Heart right ventricle (tissue), 16 donors: ENCODE measurements around the gene TMEM253. TPM values are rescaled to one million over a fixed set of nuclear protein-coding genes. Genes with fewer than 3 reads are reported as not detected.

Experiments
- ATAC-seq, 8 donors: fragments of 200-7000 bp; cut with Tn5 transposase; one replicate each; pipeline ENCODE4 v1.9.1; 2020; ENCODE audit warnings: mild to moderate bottlenecking in 8 of 8, moderate library complexity in 8 of 8, moderate number of reproducible peaks in 1 of 8
- DNase-seq, 2 donors: peaks; one replicate each; pipeline ENCODE4 v3.0.0-alpha.2; 2020
- H3K27ac ChIP-seq, 10 donors: fragments of 200-600 bp; sonication (generic) in 2 of 10; one replicate each; pipeline versions ENCODE4 v1.5.0 to v1.8.0; 2020 to 2022; ENCODE audit warnings: mild to moderate bottlenecking in 3 of 10
- H3K27me3 ChIP-seq, 7 donors: fragments of 200-600 bp; one replicate each; pipeline ENCODE4 v1.8.0; 2021 to 2022; ENCODE audit warnings: mild to moderate bottlenecking in 2 of 7
- H3K36me3 ChIP-seq, 9 donors: fragments of 200-600 bp; sonication (generic) in 1 of 9; one replicate each; pipeline versions ENCODE4 v1.5.0 to v1.8.0; 2020 to 2022; ENCODE audit warnings: mild to moderate bottlenecking in 2 of 9
- H3K4me1 ChIP-seq, 9 donors: fragments of 200-600 bp; sonication (generic) in 1 of 9; one replicate each; pipeline versions ENCODE4 v1.5.0 to v1.8.0; 2020 to 2022; ENCODE audit warnings: mild to moderate bottlenecking in 4 of 9
- H3K4me3 ChIP-seq, 10 donors: fragments of 200-600 bp; sonication (generic) in 2 of 10; one replicate each; pipeline versions ENCODE4 v1.5.0 to v1.8.0; 2020 to 2022; ENCODE audit warnings: mild to moderate bottlenecking in 7 of 10, moderate library complexity in 2 of 10
- H3K9me3 ChIP-seq, 11 donors: fragments of 200-600 bp in 10 of 11; sonication (generic) in 2 of 11; one replicate each; pipeline versions ENCODE4 v1.5.0 to v1.8.0; 2013 to 2022; ENCODE audit warnings: mild to moderate bottlenecking in 2 of 11, control low read depth in 1 of 11, moderate library complexity in 1 of 11
- WGBS, 2 donors: extraction: QIAGEN DNeasy Blood & Tissue Kit; methylation state at CpG; one replicate each; pipeline ENCODE4 v1.1.7; 2013; ENCODE audit warnings: inconsistent platforms in 1 of 2; 5-methylcytosine and 5-hydroxymethylcytosine counted together
- intact Hi-C, 10 donors: fragments of 100-400 bp; cut with DNase I; formaldehyde crosslinking; loops; one replicate each; pipeline versions ENCODE4 v1.11.1 to v1.14.2; 2022
- polyA plus RNA-seq, 2 donors: library from polyadenylated mRNA; stranded (reverse); fragments of 200-250 nt; gene quantifications; one replicate each; pipeline ENCODE4 v1.2.3, GENCODE V29; 2013
- total RNA-seq, 10 donors: library from RNA; stranded (reverse); fragmentation: NEBNext Ultra II Directional in 3 of 10; extraction: Animal tissue kit (Norgen Biotek cat#: 25700) in 3 of 10; gene quantifications; one replicate each; pipeline versions ENCODE4 v1.2.1 to v1.2.4, GENCODE V29; 2021 to 2023
- TF ChIP-seq, protein P1 (sequence below), 9 donors: fragments of 200-600 bp; sonication (generic) in 2 of 9; IDR thresholded peaks; one replicate each; pipeline versions ENCODE4 v1.5.0 to v1.8.0; 2021 to 2022; ENCODE audit warnings: antibody characterized with exemption in 9 of 9, mild to moderate bottlenecking in 5 of 9, moderate library complexity in 1 of 9
- donor health status: Arrhythmogenic right ventricular cardiomyopathy.
- donor health status: ischemic (EF 13 %, LVEDD 7.1; RV severe dilation, severe dysfunction).
- donor health status: healthy with polysubstance abuse.
- donor health status: DM: no; HTN: yes; CAD: no.
- donor health status: DM: no; HTN: no; CAD: no.
- donor health status: ischemic (EF 25% LVEDD 6.9; RV normal size, moderate dysfunction).
- donor health status: ischemic (EF 25% LVEDD 5.7; RV mildly dilated, moderate dysfunction).
- donor health status: healthy.
- donor health status: DM: yes; HTN: yes; CAD: no.
- donor health status: Ischemic cardiomyopathy.
- donor health status: ischemic (EF 35%, LVEDD 5.7; RV mildly dilated, moderate dysfunction).
- donor health status: nonischemic (EF 11% LVEDD 7.7; RV severe dilation, severe dysfunction).
- donor health status: DM: yes; HTN: yes; CAD: no.
- donor health status: PGD.
- donor health status: ischemic (EF 29% LVEDD 5.4; RV normal size, mild dysfunction).
- donor health status: nonischemic (EF 23%, LVEDD 6.1; RV moderate dilation, normal function).

Gene TMEM253
- total and polyA plus RNA-seq, 12 donors: 0.16 to 1.1 (median 0.30) TPM; not detected in 1

DNA sequence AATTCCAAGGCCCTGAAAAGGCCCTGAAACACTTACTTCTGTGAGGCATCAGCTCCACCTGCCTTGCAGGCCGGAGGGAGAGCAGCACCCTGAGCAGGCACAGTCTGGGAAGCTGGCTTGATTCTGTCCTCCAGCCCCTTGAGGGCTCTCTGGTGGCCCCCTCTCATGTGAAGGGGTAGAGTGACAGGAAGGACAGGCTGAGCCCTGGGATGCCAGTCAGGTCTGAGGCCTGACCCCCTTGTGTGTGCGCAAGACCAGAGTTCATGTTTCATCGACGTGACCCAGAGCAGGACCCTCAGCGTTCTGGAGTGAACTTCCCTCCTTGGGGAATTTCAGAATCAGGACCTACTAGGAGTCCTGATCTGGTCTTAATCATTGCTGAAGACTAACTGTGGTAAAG, 42.0 kb upstream of the TMEM253 start:
- DNase-seq (no peak), ATAC-seq (no peak)
- intact Hi-C loops: loop anchor here in 1 of 10 donors (10.0 kb wide), 1 partner anchor 514 kb away; no protein-coding TSS in a partner anchor
- Histone ChIP-seq H3K4me1 (peaks cover 0 to 16% (median 9%) of the 10 kb centered on the region in 9 donors), H3K9me3 (no peaks in the 10 kb centered on the region), H3K4me3 (no peak overlapping the region), H3K27ac (no peak overlapping the region), H3K27me3 (no peaks in the 10 kb centered on the region), H3K36me3 (no peaks in the 10 kb centered on the region)
- TF ChIP-seq, protein P1, sequence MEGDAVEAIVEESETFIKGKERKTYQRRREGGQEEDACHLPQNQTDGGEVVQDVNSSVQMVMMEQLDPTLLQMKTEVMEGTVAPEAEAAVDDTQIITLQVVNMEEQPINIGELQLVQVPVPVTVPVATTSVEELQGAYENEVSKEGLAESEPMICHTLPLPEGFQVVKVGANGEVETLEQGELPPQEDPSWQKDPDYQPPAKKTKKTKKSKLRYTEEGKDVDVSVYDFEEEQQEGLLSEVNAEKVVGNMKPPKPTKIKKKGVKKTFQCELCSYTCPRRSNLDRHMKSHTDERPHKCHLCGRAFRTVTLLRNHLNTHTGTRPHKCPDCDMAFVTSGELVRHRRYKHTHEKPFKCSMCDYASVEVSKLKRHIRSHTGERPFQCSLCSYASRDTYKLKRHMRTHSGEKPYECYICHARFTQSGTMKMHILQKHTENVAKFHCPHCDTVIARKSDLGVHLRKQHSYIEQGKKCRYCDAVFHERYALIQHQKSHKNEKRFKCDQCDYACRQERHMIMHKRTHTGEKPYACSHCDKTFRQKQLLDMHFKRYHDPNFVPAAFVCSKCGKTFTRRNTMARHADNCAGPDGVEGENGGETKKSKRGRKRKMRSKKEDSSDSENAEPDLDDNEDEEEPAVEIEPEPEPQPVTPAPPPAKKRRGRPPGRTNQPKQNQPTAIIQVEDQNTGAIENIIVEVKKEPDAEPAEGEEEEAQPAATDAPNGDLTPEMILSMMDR (IDR thresholded peaks at IDR 0.05): no peak
- 87 to 88% methylated on average over 5 of the region's 5 CpGs for WGBS, 2 donors

DNA sequence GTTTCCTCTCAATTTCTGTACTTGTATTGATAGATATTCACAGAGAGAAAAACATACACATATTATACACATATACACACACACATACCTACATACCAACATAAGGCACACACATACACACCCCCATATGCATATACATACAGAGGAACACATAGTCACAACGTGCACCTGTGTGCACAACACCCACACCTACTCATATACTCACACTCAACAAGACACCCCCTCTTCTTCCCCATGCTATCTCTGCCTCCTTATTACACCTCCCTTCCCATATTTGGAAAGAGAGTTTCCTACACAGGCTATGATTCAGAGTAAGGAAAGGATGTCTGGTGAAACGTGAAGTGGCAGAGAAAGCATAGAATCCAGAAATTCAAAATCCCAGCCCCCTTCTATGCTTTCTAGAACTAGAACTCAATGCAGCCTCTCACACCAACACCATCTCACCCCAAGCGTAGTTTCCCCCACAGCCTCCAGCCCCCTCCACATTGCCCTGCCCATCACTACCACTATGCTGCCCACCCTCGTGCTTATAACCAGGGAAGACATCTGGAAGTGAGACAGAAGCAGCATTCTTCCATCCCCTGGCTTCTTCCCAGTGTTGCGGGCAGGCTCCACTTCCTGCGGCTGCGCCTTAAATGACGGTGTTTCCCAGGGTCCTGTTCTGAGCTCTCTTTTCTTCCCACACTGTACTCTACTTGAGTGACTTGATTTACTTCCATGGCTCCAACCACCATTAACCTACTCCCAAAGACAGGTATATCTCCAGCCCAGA, 40.8 kb upstream of the TMEM253 start:
- intact Hi-C loops: loop anchor here in 1 of 10 donors (10.0 kb wide), 1 partner anchor 515 kb away; no protein-coding TSS in a partner anchor
- H3K9me3 ChIP-seq: no peaks in the 10 kb centered on the region
- DNase-seq: no peak
- H3K27me3 ChIP-seq: no peaks in the 10 kb centered on the region
- no peak overlapping the region for H3K27ac ChIP-seq
- H3K4me3 ChIP-seq: no peak overlapping the region
- TF ChIP-seq, protein P1 (IDR thresholded peaks at IDR 0.05): no peak
- H3K36me3 ChIP-seq: no peaks in the 10 kb centered on the region
- no peak for ATAC-seq
- WGBS, 2 donors: 71 to 74% methylated on average over 8 of the region's 8 CpGs
- peaks cover 0 to 16% (median 9%) of the 10 kb centered on the region in 9 donors for H3K4me1 ChIP-seq

DNA sequence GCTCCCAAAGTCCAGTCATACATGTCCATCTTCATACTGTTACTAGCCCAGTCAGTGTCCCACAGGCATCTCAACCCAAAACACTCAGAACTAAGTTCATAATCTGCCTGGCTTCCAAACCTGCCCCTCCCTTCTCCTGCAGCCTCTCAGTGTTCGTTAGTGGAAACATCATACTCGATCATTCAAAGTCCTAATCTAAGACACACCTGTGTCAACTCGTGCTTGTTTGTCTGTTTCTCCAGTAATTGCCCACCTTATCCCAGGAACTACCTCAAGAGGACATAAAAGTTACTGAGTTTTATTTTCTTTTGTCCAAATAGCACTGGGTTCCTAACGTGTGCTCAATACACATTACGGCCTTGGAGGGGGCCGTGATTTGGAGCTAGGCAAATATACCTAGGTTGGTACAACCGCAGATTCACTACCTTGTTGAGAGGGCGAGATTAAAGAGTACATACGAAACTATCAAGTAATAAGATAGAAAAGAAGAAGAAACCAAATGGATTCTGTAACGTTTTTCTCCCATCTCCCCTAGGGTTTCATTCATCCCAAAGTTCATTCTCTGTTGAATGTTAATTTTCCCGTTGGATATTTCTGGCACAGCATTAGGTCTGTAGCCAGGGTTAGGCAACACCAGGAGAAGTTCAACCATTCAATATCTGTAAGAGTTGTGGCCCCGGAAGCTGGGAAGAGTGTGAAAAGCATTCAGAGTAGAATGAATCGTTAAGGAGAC, 40.1 kb upstream of the TMEM253 start:
- no peaks in the 10 kb centered on the region for H3K36me3 ChIP-seq
- peaks cover 0 to 16% (median 9%) of the 10 kb centered on the region in 9 donors for H3K4me1 ChIP-seq
- no peak overlapping the region for H3K4me3 ChIP-seq
- ATAC-seq: no peak
- no peaks in the 10 kb centered on the region for H3K27me3 ChIP-seq
- no peak overlapping the region for H3K27ac ChIP-seq
- intact Hi-C loops: no loop called here
- TF ChIP-seq, protein P1 (IDR thresholded peaks at IDR 0.05): no peak
- H3K9me3 ChIP-seq: no peaks in the 10 kb centered on the region
- WGBS, 2 donors: 77 to 85% methylated on average over 13 of the region's 13 CpGs
- no peak for DNase-seq

DNA sequence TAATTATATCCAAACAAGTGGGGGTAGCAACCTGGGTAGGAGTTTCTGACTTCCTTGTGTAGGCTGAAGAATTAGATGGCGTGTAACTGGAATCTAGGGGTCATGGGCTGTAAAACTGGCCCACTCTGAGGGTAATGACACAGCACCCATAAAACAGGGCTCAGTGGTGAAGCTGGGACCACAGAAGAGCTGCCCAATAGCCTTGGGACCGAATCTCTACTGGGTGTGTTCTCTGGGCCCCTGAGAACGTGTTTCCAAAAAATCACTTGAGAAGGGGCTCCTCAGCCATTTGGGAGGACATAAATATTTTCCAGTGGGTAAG, 39.6 kb upstream of the TMEM253 start:
- H3K27ac ChIP-seq: no peak overlapping the region
- WGBS, 2 donors: 95 to 99% methylated on average over 3 of the region's 3 CpGs
- no peaks in the 10 kb centered on the region for H3K9me3 ChIP-seq
- no peak overlapping the region for H3K4me3 ChIP-seq
- intact Hi-C loops: no loop called here
- TF ChIP-seq, protein P1 (IDR thresholded peaks at IDR 0.05): no peak
- no peak for DNase-seq
- H3K36me3 ChIP-seq: no peaks in the 10 kb centered on the region
- no peaks in the 10 kb centered on the region for H3K27me3 ChIP-seq
- ATAC-seq: no peak
- peaks cover 0 to 12% (median 9%) of the 10 kb centered on the region in 9 donors for H3K4me1 ChIP-seq
